Measurements from ENCODE around the gene KLHDC7B. TPM values are rescaled to one million over a fixed set of nuclear protein-coding genes. Genes with fewer than 3 reads are reported as not detected.

Gene KLHDC7B
- total and polyA plus RNA-seq, 2 of the 13 experiments (the other 11 are each of a cell fraction or from before 2014, with no cell fraction given) = 0.11 TPM; not detected in 1

DNA sequence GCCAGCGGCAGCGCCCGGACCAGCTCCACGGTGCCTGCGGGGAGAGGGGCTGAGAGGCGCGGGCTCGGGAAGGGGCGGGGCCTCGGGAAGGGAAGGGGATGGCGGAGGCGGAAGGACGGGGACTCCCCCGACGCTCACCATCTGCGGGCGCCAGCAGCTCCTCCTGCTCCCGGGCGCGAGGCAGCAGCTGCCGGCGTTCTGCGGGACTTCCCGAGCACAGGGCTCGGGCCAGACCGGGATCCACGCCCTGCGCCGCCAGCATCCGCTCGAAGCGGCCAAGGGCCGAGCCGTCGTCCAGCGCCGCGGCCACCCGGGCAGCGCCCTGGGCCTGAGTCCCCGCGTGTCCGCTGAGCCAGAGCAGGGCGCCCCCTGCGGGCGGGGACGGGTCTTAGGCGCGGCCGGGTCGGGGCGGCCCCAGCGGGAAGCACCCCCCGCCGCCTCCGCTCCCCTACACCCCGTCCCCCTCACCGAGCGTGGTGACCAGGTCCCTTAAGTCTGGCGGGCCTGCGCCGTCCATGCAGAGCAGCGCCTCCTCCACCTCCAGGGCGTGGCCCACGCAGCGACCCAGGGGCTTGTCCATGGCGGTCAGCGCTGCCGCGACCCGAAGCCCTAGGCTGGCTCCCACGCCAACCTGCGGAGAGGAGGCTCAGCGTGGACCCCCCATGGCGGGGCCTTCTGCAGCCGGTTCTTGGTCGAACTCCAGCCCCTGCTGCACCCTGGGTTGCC is 19.4 kb upstream of the KLHDC7B start:
- peak overlapping the region; percentile 94 for H3K27ac ChIP-seq (ENCODE audit: extremely low read length, insufficient read depth, low read length)
- no peak for FAIRE-seq
- ChIA-PET POLR2A (interaction anchor here (0.7 to 4.2 kb wide), 42 partner anchors 9 to 284 kb away, joined by 3 to 97 read pairs (median 5); partner anchors contain the start of genes ADM2, ARSA, CHKB and DENND6B), CTCF (ENCODE audit: low intra/inter-chr PET ratio, low total read pairs) (no interaction called here)
- peaks cover 5 to 21% of the 10 kb centered on the region in 2 experiments; a peak in 4 of 5 replicates for H3K36me3 ChIP-seq (replicated peaks in 1 of 2; ENCODE audit: control insufficient read depth in 1 of 2, insufficient read depth in 2 of 2, low read length in 2 of 2)
- peak; percentile 44 for DNase-seq (ENCODE audit: low spot score)
- H3K4me3 ChIP-seq (replicated peaks in 1 of 3; ENCODE audit: insufficient read depth in 1 of 3, low read depth in 2 of 3, low read length in 3 of 3) = peak overlapping the region; percentile 70 to 84 (median 83)
- intact Hi-C loops (cut with micrococcal nuclease; ENCODE audit: unreplicated experiment) = loop anchor here (5.0 kb wide), 1 partner anchor 36 kb away; the partner anchor contains the start of gene SYCE3
- no TSS peak for BruUV-seq (replicated peaks)
- H3K9me3 ChIP-seq (ENCODE audit: low read length) = no peaks in the 10 kb centered on the region
- peak overlapping the region; percentile 91 for H3K9ac ChIP-seq (ENCODE audit: insufficient read depth, low read depth, low read length)
- no peak overlapping the region for H2AFZ ChIP-seq (ENCODE audit: low read length)
- H3K4me2 ChIP-seq (ENCODE audit: low read depth, low read length) = peak overlapping the region; percentile 100
- H3K4me1 ChIP-seq (ENCODE audit: insufficient read depth, low read length) = peaks cover 60% of the 10 kb centered on the region
- H3K79me2 ChIP-seq (ENCODE audit: insufficient read depth, low read length) = peaks cover 20% of the 10 kb centered on the region
- no CpG with 5 or more reads among the region's 77 CpGs for WGBS (ENCODE audit: low lambda C conversion rate)
- H4K20me1 ChIP-seq (ENCODE audit: insufficient read depth, low read length) = peaks cover 19% of the 10 kb centered on the region
- ATAC-seq = peak; percentile 13
- H3K27me3 ChIP-seq (ENCODE audit: control insufficient read depth in 1 of 2, insufficient read depth in 2 of 2, low read length in 2 of 2) = no peaks in the 10 kb centered on the region
- in situ Hi-C loops (cut with HindIII; ENCODE audit: extremely low pct_ligation_motif_present, low pct_unique_long_range_greater_than_20kb) = no loop called here
- TF ChIP-seq NFE2 (CRISPR knock-in tag; IDR thresholded peaks at IDR 0.05) (no peak), SP2 (CRISPR knock-in tag; IDR thresholded peaks at IDR 0.05) (no peak), GATAD2A (CRISPR knock-in tag; IDR thresholded peaks at IDR 0.05) (no peak), BORCS8-MEF2B (CRISPR knock-in tag; IDR thresholded peaks at IDR 0.05) (no peak; the same call in 1 of the 2 replicates), YEATS2 (CRISPR knock-in tag; IDR thresholded peaks at IDR 0.05; ENCODE audit: borderline replicate concordance) (no peak), PLRG1 (conservative IDR thresholded peaks at IDR 0.05) (no peak), U2AF1 (optimal IDR thresholded peaks at IDR 0.05; ENCODE audit: low read depth, low read length) (no peak), PHB2 (IDR thresholded peaks at IDR 0.05; ENCODE audit: partially characterized antibody) (no peak), ZNF276 (CRISPR knock-in tag; IDR thresholded peaks at IDR 0.05; ENCODE audit: low read depth) (no peak), ZNF768 (CRISPR knock-in tag; IDR thresholded peaks at IDR 0.05) (0 out of 2 replicates have a peak, but pooled peaks have one; percentile 4), KLF6 (CRISPR knock-in tag; IDR thresholded peaks at IDR 0.05) (0 out of 2 replicates have a peak, but pooled peaks have one; percentile 40), CEBPG (CRISPR knock-in tag; IDR thresholded peaks at IDR 0.05) (no peak), ZNF382 (CRISPR knock-in tag; IDR thresholded peaks at IDR 0.05; ENCODE audit: borderline replicate concordance) (no peak), TEAD2 (CRISPR knock-in tag; IDR thresholded peaks at IDR 0.05) (no peak), CCDC6 (CRISPR knock-in tag; IDR thresholded peaks at IDR 0.05) (peak; percentile 72; the same call in 1 of the 2 replicates), ZFP1 (CRISPR knock-in tag; IDR thresholded peaks at IDR 0.05) (no peak)
- TF ChIP-seq, protein P1, sequence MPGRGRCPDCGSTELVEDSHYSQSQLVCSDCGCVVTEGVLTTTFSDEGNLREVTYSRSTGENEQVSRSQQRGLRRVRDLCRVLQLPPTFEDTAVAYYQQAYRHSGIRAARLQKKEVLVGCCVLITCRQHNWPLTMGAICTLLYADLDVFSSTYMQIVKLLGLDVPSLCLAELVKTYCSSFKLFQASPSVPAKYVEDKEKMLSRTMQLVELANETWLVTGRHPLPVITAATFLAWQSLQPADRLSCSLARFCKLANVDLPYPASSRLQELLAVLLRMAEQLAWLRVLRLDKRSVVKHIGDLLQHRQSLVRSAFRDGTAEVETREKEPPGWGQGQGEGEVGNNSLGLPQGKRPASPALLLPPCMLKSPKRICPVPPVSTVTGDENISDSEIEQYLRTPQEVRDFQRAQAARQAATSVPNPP (CRISPR knock-in tag; IDR thresholded peaks at IDR 0.05) = no peak
- TF ChIP-seq, protein P2, sequence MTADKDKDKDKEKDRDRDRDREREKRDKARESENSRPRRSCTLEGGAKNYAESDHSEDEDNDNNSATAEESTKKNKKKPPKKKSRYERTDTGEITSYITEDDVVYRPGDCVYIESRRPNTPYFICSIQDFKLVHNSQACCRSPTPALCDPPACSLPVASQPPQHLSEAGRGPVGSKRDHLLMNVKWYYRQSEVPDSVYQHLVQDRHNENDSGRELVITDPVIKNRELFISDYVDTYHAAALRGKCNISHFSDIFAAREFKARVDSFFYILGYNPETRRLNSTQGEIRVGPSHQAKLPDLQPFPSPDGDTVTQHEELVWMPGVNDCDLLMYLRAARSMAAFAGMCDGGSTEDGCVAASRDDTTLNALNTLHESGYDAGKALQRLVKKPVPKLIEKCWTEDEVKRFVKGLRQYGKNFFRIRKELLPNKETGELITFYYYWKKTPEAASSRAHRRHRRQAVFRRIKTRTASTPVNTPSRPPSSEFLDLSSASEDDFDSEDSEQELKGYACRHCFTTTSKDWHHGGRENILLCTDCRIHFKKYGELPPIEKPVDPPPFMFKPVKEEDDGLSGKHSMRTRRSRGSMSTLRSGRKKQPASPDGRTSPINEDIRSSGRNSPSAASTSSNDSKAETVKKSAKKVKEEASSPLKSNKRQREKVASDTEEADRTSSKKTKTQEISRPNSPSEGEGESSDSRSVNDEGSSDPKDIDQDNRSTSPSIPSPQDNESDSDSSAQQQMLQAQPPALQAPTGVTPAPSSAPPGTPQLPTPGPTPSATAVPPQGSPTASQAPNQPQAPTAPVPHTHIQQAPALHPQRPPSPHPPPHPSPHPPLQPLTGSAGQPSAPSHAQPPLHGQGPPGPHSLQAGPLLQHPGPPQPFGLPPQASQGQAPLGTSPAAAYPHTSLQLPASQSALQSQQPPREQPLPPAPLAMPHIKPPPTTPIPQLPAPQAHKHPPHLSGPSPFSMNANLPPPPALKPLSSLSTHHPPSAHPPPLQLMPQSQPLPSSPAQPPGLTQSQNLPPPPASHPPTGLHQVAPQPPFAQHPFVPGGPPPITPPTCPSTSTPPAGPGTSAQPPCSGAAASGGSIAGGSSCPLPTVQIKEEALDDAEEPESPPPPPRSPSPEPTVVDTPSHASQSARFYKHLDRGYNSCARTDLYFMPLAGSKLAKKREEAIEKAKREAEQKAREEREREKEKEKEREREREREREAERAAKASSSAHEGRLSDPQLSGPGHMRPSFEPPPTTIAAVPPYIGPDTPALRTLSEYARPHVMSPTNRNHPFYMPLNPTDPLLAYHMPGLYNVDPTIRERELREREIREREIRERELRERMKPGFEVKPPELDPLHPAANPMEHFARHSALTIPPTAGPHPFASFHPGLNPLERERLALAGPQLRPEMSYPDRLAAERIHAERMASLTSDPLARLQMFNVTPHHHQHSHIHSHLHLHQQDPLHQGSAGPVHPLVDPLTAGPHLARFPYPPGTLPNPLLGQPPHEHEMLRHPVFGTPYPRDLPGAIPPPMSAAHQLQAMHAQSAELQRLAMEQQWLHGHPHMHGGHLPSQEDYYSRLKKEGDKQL (CRISPR knock-in tag; IDR thresholded peaks at IDR 0.05; ENCODE audit: low read depth) = no peak
